HG02973 (cell line): Measurements from ENCODE around the gene ZC3H12C.
"Not testable (repeated sequence)": the region's sequence is repeated elsewhere in the genome, so short reads cannot be mapped to it uniquely, and the experiment has no call there.

Source experiments
- ATAC-seq: cut with Tn5 transposase; IDR thresholded peaks from one replicate; pipeline ENCODE4 v1.9.1; 2021; ENCODE audit warnings: moderate library complexity; ENCODE audit not compliant: unreplicated experiment

The ZC3H12C gene

DNA sequence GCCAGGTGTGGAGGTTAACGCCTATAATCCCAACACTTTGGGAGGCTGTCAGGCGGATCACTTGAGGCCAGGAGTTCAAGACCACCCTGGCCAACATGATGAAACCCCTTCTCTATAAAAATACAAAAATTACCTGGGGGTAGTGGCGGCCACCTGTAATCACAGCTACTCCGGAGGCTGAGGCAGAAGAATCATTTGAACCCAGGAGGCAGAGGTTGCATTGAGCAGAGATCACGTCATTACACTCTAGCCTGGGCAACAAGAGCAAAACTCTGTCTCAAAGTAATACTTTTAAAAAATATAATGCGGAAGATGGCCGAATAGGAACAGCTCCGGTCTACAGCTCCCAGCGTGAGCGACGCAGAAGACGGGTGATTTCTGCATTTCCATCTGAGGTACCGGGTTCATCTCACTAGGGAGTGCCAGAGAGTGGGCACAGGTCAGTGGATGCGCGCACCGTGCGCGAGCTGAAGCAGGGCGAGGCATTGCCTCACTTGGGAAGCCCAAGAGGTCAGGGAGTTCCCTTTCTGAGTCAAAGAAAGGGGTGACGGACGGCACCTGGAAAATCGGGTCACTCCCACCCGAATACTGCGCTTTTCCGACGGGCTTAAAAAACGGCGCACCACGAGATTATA, 115.6 kb downstream of the ZC3H12C start:
- ATAC-seq: not testable (repeated sequence)

GRCh38 chr11:110209313-110209694, 116.1 kb downstream of the ZC3H12C start:
- ATAC-seq: not testable (repeated sequence)

- ATAC-seq: no peak
Observed at GRCh38 chr11:110217223-110217877, 124.2 kb downstream of the ZC3H12C start.

- ATAC-seq: no peak
Observed at GRCh38 chr11:110217936-110218335, 124.7 kb downstream of the ZC3H12C start.

DNA sequence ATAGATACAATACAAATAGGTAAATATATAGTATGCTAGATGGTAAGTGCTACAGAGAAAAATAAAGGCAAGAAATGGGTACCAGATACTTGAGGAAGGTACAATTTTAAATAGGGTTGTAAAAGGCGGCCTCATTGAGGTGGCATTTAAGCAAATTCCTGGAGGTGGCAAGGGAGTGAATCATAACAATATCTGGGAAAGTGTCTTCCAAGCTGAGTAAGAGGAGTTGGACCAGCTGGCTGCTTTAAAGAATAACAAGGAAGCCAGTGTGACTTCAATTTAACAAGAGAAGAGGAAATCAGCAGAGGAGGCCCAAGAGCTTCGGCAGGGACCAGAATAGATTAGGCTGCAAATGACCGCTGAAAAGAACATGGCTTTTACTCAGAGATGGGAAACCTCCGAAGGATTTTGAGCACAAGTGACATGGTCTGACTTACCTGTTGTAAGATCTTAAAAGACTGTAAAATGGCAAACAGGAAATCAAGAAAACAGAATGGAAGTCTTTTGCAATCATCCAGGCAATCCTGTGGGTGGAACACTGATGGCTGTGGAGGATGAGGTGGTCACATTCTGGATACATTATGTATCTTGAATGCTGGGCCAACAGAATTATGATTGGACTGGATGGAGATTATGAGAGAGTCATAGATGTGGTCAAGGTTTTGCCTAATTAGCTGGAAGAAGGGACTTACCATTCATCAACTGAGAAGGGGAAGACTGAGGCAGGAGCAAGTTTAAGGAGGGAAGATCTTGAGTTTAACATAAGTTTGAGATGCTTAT, 126.0 kb downstream of the ZC3H12C start:
- no peak for ATAC-seq
